ENCODE measurements around the gene CTU2.

- TF ChIP-seq POLR2A (IDR thresholded peaks at IDR 0.05; ENCODE audit: low read depth, low read length) (no peak), POLR2AphosphoS5 (IDR thresholded peaks at IDR 0.05; ENCODE audit: low read depth, low read length) (no peak), TAF1 (IDR thresholded peaks at IDR 0.05; ENCODE audit: borderline replicate concordance, low read depth, low read length) (no peak)
Measured at GRCh38 chr16:88759245-88759975, 53.1 kb downstream of the CTU2 start.
